ENCODE measurements around the gene LAMB2.

LAMB2 gene

DNA sequence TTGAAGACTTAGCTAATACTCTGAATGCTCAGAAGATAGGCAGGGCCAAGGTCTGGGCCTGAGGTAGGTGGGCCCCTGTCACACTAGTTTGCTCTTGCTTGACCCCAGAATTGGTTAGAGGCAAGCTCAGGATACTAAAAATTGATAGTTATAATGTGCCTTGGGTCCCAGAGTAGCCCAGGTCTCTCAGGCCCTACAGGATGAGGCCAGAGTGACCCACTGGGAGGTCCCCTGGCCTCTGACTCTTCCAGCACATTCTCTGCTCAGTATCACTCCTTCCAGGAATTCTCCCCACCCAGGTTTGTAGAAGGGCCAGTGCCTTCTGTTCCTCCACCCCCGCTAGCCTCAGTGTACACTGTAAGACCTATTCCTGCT, 37.9 kb upstream of the LAMB2 start:
- peaks cover 11% of the 10 kb centered on the region for H3K36me3 ChIP-seq (ENCODE audit: control insufficient read depth, insufficient read depth, low read length)
- H3K4me3 ChIP-seq (ENCODE audit: low read length) = peak overlapping the region; percentile 91
- H3K4me1 ChIP-seq (ENCODE audit: control insufficient read depth, insufficient read depth, low read length) = peaks cover 30% of the 10 kb centered on the region
- H3K9ac ChIP-seq (ENCODE audit: low read length) = peak overlapping the region; percentile 7
- no peaks in the 10 kb centered on the region for H3K27me3 ChIP-seq (ENCODE audit: control insufficient read depth, insufficient read depth, low read length)
- H3K27ac ChIP-seq (ENCODE audit: low read depth, low read length) = peak overlapping the region; percentile 95

DNA sequence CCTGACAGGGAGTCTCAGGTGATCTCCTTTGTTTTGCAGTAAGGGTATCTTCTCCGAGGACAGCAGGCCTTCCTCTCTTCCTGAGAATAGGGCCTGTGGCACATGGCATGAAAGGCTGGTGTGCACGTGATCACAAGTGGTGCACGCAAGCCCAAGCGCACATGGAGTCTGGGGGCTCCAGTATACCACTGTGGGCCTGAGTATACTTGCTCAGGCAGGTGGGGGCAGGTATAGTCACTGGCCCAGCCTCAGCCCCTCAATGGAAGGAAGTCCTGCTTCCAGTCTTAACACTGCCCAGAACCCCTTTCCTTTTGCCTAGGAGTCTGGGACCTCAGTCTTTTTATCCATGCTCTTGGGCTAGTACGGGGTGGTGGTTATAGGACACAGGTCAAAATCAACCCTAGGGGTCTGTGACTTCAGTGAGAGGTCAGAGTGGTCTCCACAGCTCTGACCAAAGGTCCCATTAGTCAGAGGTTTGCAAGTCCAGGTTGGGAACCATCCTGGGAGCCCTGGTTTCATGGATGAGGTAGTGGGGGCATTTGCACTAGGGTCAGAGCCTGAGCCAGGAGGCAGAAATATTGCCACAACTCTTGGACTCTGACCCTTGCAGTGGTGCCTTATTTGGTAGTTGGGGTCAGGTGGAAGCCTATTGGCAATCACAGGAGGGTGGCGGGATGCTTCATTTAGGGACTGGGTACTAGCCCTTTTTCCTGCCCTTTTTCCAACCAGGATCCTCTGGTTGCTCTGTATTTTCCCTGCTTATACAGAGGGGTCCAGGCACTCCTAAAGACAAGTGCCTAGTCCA, 34.1 kb upstream of the LAMB2 start:
- Histone ChIP-seq H3K9ac (ENCODE audit: low read length) (peak overlapping the region; percentile 4), H3K27ac (ENCODE audit: low read depth, low read length) (peak overlapping the region; percentile 93), H3K27me3 (ENCODE audit: control insufficient read depth, insufficient read depth, low read length) (no peaks in the 10 kb centered on the region), H3K4me1 (ENCODE audit: control insufficient read depth, insufficient read depth, low read length) (peaks cover 13% of the 10 kb centered on the region), H3K36me3 (ENCODE audit: control insufficient read depth, insufficient read depth, low read length) (peaks cover 13% of the 10 kb centered on the region), H3K4me3 (ENCODE audit: low read length) (peak overlapping the region; percentile 88)

DNA sequence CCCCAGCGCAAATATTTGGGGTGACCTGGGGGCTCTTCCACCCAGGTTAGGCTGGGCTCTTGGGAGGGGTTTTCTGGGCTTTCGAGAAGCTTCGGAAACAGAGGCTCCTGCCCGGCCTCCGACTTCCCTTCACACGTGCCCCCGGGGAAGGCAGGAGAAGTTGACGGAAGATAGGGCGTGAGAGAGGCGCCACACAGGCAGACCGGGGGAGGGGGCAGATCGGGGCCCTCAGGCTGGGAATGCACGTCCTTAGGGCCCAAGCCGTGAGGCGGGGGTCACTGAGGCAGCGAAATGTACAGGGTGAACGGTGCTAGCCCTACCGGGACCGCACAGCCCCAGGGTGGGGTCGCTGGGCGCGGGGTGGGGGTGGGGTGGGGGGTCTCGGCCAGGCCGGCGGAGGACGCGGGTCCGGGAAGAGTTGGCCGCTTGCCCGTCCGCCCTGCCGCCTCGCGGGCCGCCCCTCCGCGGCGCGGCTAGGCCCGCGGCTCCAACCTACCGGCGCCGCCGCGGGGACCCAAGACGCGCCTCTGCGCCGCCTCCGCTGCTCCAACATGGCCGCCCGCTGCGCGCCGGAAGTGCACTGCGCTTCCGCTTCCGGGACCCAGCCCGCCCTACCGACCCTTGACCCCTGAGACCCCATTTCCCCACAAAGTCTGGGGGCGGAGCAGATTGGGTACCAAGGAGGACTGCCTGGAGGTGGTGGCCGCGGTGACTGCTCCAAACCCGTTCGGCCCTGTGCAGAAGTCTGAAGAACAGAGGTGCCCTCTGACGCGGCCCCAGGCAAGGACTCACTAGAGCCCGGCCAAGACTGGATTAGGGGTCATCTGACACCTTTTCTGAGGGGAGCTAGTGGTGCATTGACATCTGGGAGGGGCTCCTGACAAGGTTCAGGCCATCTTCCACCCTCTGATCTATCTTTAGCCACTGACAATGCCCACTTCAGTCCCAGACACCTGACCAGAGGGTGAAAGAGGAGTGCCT, 33.2 kb upstream of the LAMB2 start, which contains the start of gene CCDC71:
Gene CCDC71 (minus strand): TSS at position 561 of the 981 bp plus-strand sequence. CDS start 2,123 bp downstream, outside the sequence.
- Histone ChIP-seq H3K27me3 (ENCODE audit: control insufficient read depth, insufficient read depth, low read length) (no peaks in the 10 kb centered on the region), H3K4me3 (ENCODE audit: low read length) (peak within 1 kb of the TSS; percentile 88), H3K4me1 (ENCODE audit: control insufficient read depth, insufficient read depth, low read length) (peaks cover 13% of the 10 kb centered on the region), H3K36me3 (ENCODE audit: control insufficient read depth, insufficient read depth, low read length) (peaks cover 13% of the 10 kb centered on the region), H3K27ac (ENCODE audit: low read depth, low read length) (peak within 1 kb of the TSS; percentile 93), H3K9ac (ENCODE audit: low read length) (peak within 1 kb of the TSS; percentile 70)

- Histone ChIP-seq H3K9ac (ENCODE audit: low read length) (peak overlapping the region; percentile 70), H3K27ac (ENCODE audit: low read depth, low read length) (peak overlapping the region; percentile 93), H3K4me3 (ENCODE audit: low read length) (peak overlapping the region; percentile 88)
Measured at GRCh38 chr3:49164983-49165720, 32.3 kb upstream of the LAMB2 start.

GRCh38 chr3:49163609-49164008, 30.8 kb upstream of the LAMB2 start:
- peaks cover 8% of the 10 kb centered on the region for H3K4me1 ChIP-seq (ENCODE audit: control insufficient read depth, insufficient read depth, low read length)
- no peak overlapping the region for H3K27ac ChIP-seq (ENCODE audit: low read depth, low read length)
- H3K4me3 ChIP-seq (ENCODE audit: low read length) = no peak overlapping the region
- no peak overlapping the region for H3K9ac ChIP-seq (ENCODE audit: low read length)
- no peaks in the 10 kb centered on the region for H3K27me3 ChIP-seq (ENCODE audit: control insufficient read depth, insufficient read depth, low read length)
- peaks cover 13% of the 10 kb centered on the region for H3K36me3 ChIP-seq (ENCODE audit: control insufficient read depth, insufficient read depth, low read length)

More at GRCh38 chr3:49164983-49165720, 32.3 kb upstream of the LAMB2 start:
- peaks cover 8% of the 10 kb centered on the region for H3K4me1 ChIP-seq (ENCODE audit: control insufficient read depth, insufficient read depth, low read length)
- H3K36me3 ChIP-seq (ENCODE audit: control insufficient read depth, insufficient read depth, low read length) = peaks cover 13% of the 10 kb centered on the region
- H3K27me3 ChIP-seq (ENCODE audit: control insufficient read depth, insufficient read depth, low read length) = no peaks in the 10 kb centered on the region

DNA sequence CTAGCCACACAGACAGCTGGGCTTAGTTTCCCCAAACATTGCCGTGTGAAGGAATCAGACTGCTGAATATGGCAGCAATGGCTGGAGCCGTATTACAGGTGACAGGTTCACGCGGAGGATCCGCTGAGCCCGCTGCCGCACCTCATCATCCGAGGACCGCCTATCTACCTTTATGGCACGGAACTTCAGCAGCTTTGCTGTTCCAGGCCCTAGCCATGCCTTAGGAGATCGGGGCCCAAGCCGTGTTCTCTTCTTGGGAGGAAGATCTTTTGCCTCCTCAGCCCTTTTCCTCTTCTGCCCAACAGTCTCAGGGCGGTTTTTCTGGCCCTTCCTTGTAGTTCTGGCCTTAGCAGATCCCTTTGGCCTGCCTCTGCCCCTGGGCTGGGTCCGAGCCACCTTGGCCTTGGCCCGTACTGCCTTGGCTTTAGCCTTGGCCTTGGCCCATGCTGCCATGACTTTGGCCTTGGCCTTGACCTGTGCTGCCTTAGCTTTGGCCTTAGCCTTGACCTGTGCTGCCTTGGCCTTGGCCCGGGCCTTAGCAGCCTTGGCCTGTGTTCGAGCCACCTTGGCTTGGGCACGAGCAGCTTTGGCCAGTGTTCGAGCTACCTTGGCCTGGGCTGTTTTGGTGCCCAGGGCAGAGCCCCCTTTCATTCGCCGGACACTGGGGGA, 30.0 kb upstream of the LAMB2 start:
- Histone ChIP-seq H3K27ac (ENCODE audit: low read depth, low read length) (no peak overlapping the region), H3K4me1 (ENCODE audit: control insufficient read depth, insufficient read depth, low read length) (peaks cover 8% of the 10 kb centered on the region), H3K4me3 (ENCODE audit: low read length) (no peak overlapping the region), H3K9ac (ENCODE audit: low read length) (no peak overlapping the region), H3K27me3 (ENCODE audit: control insufficient read depth, insufficient read depth, low read length) (no peaks in the 10 kb centered on the region), H3K36me3 (ENCODE audit: control insufficient read depth, insufficient read depth, low read length) (peaks cover 13% of the 10 kb centered on the region)

DNA sequence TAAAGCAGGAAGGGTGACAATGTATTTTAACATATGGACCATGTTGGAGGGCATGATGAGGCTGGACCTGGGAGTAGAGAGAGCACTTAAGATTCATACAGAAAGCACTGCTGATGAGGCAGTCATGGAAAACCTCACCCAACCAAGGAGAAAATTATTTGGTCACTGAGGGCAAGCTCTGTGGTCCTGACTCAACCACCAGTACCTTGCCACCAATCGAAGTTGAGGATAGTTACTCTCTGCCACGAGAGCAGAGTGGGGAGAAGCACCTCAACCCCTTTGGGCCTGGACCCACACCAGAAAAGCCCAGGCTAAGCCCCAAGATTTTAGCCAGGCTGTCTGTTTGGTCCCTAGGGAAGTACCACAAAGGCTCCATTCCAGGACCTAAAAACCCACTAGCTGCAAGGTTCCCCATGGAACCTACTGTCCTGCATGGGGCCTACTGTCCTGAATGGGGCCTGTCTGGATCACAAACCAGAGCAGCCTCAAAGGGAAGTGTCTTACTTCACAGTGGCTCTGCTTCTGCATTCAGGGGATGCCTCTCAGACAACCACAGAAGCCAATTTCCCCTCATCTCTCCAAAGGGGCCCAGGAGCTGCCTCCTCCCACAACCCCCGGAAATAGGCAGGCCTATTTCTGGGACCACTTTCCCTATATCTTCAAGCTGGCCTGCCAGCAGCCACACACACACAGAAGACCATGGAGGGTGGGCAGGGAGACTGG, 29.1 kb upstream of the LAMB2 start:
- H3K4me3 ChIP-seq (ENCODE audit: low read length) = no peak overlapping the region
- H3K9ac ChIP-seq (ENCODE audit: low read length) = no peak overlapping the region
- H3K36me3 ChIP-seq (ENCODE audit: control insufficient read depth, insufficient read depth, low read length) = peaks cover 13% of the 10 kb centered on the region
- H3K27ac ChIP-seq (ENCODE audit: low read depth, low read length) = no peak overlapping the region
- H3K27me3 ChIP-seq (ENCODE audit: control insufficient read depth, insufficient read depth, low read length) = no peaks in the 10 kb centered on the region
- H3K4me1 ChIP-seq (ENCODE audit: control insufficient read depth, insufficient read depth, low read length) = peaks cover 8% of the 10 kb centered on the region

DNA sequence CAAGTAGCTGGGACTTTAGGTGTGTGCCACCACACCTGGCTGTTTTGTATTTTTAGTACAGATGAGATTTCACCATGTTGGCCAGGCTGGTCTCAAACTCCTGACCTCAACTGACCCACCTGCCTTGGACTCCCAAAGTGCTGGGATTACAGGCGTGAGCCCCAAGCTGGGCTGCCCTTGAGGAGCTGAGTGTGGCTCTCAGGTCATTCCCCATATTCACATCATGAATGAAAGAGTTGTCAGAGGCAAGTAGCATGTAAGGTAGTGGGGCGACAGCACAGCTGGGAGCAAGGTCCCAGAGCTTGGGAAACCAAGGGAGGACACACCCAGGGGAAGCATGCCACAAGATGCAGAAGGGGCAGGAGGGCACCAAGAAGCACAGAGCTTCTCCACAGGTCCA, 28.3 kb upstream of the LAMB2 start:
- Histone ChIP-seq H3K36me3 (ENCODE audit: control insufficient read depth, insufficient read depth, low read length) (peaks cover 13% of the 10 kb centered on the region), H3K4me1 (ENCODE audit: control insufficient read depth, insufficient read depth, low read length) (peaks cover 3% of the 10 kb centered on the region), H3K4me3 (ENCODE audit: low read length) (no peak overlapping the region), H3K9ac (ENCODE audit: low read length) (no peak overlapping the region), H3K27me3 (ENCODE audit: control insufficient read depth, insufficient read depth, low read length) (no peaks in the 10 kb centered on the region), H3K27ac (ENCODE audit: low read depth, low read length) (no peak overlapping the region)

DNA sequence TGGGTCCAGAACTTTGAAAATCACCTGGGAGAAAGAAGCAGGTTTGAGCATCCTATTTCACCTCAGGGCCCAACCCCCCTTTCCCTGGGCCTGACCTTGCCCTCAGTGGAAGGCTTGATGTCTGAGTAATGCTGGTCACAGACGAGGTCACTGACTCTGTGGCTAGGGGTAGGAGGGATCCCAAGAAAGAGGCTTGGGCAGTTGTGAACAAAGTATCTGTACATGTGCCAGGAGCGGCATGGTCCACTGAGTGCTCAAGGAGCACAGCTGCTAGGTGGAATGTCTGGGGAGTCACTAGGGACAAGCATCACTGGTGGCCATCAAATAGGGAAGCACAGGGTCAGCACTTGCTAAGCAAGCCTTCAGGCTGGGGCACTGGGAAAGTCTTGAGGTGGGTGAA, 25.9 kb upstream of the LAMB2 start:
- Histone ChIP-seq H3K4me1 (ENCODE audit: control insufficient read depth, insufficient read depth, low read length) (no peaks in the 10 kb centered on the region), H3K36me3 (ENCODE audit: control insufficient read depth, insufficient read depth, low read length) (peaks cover 10% of the 10 kb centered on the region), H3K4me3 (ENCODE audit: low read length) (no peak overlapping the region), H3K9ac (ENCODE audit: low read length) (no peak overlapping the region), H3K27me3 (ENCODE audit: control insufficient read depth, insufficient read depth, low read length) (no peaks in the 10 kb centered on the region), H3K27ac (ENCODE audit: low read depth, low read length) (no peak overlapping the region)

DNA sequence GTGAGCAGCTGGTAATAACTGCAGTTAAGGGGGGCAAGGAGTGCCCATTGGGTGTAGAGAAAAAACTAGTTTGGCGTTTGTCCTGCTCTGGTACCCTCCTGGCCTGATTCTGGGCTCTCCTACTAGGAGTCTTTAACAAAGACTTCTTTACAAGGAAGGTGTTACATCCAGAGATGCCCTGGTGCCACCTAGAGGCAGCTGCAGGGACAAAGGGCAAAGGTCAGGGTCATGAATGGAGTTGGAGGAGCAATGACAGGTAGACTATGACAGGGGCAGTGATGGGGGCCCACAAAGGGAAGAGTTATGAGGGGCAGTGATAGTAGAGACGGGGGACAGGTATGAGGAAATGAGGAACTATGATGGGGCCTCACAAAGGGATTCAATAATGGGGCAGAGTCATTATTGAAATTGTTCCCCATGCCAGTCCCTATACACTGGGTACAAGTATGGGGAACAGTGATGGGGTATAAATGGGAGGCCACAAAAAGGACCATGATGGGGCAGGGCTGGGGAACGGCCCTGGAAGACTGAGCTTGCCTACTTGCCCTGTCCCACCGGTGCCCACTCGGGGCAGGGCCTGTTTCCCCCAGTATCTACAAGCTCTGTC, 25.4 kb upstream of the LAMB2 start:
- Histone ChIP-seq H3K27ac (ENCODE audit: low read depth, low read length) (no peak overlapping the region), H3K4me1 (ENCODE audit: control insufficient read depth, insufficient read depth, low read length) (no peaks in the 10 kb centered on the region), H3K9ac (ENCODE audit: low read length) (no peak overlapping the region), H3K27me3 (ENCODE audit: control insufficient read depth, insufficient read depth, low read length) (no peaks in the 10 kb centered on the region), H3K4me3 (ENCODE audit: low read length) (no peak overlapping the region), H3K36me3 (ENCODE audit: control insufficient read depth, insufficient read depth, low read length) (peaks cover 4% of the 10 kb centered on the region)

- no peaks in the 10 kb centered on the region for H3K36me3 ChIP-seq (ENCODE audit: control insufficient read depth, insufficient read depth, low read length)
- no peak overlapping the region for H3K9ac ChIP-seq (ENCODE audit: low read length)
- H3K4me3 ChIP-seq (ENCODE audit: low read length) = no peak overlapping the region
- no peaks in the 10 kb centered on the region for H3K27me3 ChIP-seq (ENCODE audit: control insufficient read depth, insufficient read depth, low read length)
- H3K4me1 ChIP-seq (ENCODE audit: control insufficient read depth, insufficient read depth, low read length) = no peaks in the 10 kb centered on the region
- H3K27ac ChIP-seq (ENCODE audit: low read depth, low read length) = no peak overlapping the region
Measured at GRCh38 chr3:49157289-49157688, 24.4 kb upstream of the LAMB2 start.

All from rectal smooth muscle tissue (tissue), 1 donor.